Right ventricle myocardium superior (tissue), 1 donor: ENCODE results near the gene ZNF554. TPM values are rescaled to one million over a fixed set of nuclear protein-coding genes. Genes with fewer than 3 reads are reported as not detected.

Experiments
- ATAC-seq: fragments of 200-7000 bp; cut with Tn5 transposase; one replicate; pipeline ENCODE4 v1.9.1; 2020; ENCODE audit warnings: mild to moderate bottlenecking; ENCODE audit not compliant: poor library complexity
- DNase-seq: peaks from one replicate; pipeline ENCODE4 v3.0.0-alpha.2; 2020
- intact Hi-C: fragments of 100-400 bp; cut with DNase I; formaldehyde crosslinking; loops from one replicate; pipeline ENCODE4 v1.11.2; 2022
- long read RNA-seq: library from polyadenylated mRNA; unstranded; transcript quantifications from one replicate; pipeline ENCODE4 v2.0.0, GENCODE V29; 2021
- total RNA-seq: library from RNA; stranded (reverse); fragmentation: NEBNext Ultra II Directional; extraction: Animal tissue kit (Norgen Biotek cat#: 25700); gene quantifications from one replicate; pipeline ENCODE4 v1.2.1, GENCODE V29; 2021
- donor health status: DM: no; HTN: yes; CAD: no; lungs with severe emphysema.

ZNF554 gene
- total RNA-seq, result 4.3 TPM
- long read RNA-seq, transcript ZNF554-204 (6 exons, 1,148 nt), result major isoform, 7 of 19 reads
- long read RNA-seq, partial matches to known transcripts, result 0 of 19 reads
- long read RNA-seq, other reads (novel, unspliced or antisense), result 6 of 19 reads

DNA sequence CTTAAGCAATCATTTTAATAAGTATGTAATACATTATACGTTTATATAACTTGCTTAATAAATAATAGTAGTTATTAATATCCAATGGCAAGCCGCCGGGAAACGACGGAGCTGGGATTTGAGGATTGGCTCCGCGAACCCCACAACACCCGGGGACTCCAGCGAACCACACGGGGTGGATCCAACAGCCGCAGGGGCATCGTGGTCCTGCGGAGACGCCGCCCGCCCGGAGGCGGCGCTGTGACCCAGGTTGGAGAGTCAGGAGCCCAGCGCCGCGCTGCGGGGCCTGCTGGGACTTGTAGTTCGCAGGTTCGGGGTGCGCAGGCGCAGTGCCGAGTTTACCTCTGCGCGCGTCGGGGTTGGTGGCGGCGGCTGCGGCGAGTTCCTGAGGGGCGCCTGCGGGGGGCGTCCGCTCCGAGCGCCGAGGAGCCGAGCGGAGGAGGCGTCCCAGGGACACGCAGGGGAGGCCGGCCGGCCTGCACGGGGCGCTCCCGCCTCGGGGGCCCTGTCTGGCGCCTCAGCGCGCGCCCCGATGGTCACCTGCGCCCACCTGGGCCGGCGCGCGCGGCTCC is at the start of gene ZNF554:
TSS of gene ZNF554 (plus strand) at position 329 of the 572 bp plus-strand sequence. CDS start at position 533, 204 bp downstream.
- intact Hi-C loops, result no loop called here

DNA sequence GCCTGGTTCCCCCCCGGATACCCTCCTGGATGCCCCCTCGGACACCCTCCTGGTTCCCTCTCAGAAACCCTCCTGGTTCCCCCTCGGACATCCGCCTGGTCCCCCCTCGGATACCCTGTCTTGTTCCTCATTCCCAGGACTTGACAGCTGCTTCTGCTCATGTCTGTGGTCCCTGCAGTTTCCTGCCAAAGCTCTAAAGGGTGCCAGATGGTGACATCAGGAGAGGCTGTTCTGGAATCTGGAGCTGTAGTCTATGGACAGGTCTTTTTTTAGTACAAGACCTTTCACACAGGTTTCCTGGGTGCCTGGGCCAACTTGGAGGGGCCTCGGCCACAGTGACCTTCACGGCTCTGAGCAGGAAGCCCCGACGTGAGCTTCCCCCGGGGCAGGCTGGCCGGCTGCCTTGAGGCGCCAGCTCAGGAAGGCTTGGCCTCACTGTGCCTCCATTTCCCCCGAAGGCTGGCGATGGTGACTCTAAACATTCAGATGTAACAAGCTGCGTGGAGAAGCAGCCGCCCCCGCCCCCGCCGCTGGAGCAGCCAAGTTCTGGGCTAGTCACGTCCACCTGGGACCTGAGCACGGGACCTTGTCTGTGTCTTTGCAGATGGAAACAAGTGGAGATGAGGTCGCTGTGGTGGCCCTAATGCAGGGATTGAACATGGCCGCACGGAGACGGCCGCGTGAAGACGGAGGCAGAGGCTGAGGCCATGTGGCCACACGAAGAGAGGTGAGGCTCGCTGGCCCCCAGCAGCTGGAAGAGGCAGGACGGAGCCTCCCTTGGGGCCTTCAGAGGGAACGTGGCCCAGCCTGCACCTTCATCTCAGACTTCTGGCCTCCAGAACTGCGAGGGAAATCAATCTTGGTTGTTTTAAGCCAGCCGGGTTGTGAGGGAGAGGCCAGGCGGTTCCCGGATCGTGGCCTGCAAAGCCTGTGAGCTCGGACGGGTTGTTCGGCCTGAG is 49.3 kb upstream of the ZNF554 start:
- peak; percentile 80 for ATAC-seq
- peak; percentile 76 for DNase-seq
- intact Hi-C loops, result no loop called here

More for the DNA sequence above, at the start of gene ZNF554:
- peak; percentile 99 for DNase-seq
- peak; percentile 99 for ATAC-seq

- DNase-seq, result no peak
- peak; percentile 8 for ATAC-seq
- intact Hi-C loops, result no loop called here
Measured at GRCh38 chr19:2771786-2772674, 47.6 kb upstream of the ZNF554 start.

DNA sequence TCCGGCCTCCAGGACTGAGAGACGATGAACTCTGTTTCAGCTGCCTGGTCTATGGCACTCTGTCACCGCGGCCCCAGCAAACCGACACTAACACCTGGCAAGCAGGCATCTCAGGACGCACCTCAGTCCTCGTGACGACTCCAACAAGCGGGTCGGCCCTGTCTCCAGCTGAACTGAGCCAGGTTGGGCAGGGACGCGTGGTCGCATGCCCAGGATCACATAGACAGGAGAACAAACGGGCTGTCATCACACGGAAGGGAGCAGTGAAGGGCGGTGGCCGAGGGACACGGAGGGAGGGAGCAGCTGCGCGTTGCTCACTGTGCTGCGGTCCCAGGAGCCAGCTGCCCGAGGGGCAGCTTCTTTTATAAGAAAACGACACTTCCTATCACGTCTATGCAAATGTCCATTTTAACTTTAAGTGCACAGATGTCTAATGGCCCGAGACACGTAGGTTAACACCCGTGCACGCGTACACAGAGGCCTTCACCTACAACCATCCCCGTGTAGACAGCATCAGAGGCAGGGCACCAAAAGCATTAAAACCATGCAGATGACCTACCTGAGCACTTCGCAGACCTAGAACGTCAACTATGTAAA is 45.5 kb upstream of the ZNF554 start:
- intact Hi-C loops, result no loop called here
- DNase-seq (peak; percentile 79), ATAC-seq (peak; percentile 61)

GRCh38 chr19:2774953-2775555 is 44.6 kb upstream of the ZNF554 start:
- no peak for DNase-seq
- ATAC-seq, result no peak
- intact Hi-C loops, result no loop called here

DNA sequence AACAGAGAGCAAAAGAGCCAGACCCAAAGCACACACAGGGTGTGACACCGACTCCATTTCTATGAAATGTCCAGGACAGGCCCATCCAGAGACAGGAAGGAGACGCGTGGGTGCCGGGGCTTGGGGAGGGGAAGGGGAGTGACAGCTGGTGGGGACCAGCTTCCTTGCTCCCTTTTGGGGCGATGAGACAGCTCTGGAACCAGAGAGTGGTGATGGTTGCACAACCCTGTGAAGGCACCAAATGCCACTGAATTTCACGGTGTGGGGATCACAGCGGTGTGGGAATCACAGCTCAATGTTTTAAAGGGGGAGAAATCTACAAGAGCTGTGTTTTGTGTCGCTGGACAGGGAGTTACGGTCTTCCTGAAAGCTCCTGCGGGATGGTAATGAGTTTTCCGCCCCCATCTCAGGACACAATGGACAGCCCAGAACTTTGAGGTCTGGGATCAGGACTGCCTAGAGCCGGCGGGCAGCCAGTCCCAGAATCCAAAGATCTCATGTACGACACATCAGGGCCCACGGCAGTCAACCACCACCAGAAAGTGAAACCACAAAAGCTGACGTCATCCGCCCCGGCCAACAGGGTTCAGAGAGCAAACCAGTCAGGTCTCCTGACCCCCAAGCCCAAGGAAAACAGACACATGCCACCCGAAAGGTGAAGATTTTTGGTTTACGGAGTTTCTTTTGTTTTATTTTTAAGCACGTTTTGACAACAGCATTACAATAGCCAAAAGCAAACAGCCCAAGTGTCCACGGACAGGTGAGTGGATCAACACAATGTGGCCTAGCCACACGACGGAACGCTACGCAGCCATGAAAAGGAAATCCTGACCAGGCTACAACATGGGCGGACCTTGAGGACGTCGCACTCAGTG is 43.9 kb upstream of the ZNF554 start:
- DNase-seq (peak; percentile 82), ATAC-seq (peak; percentile 20)

GRCh38 chr19:2777952-2778683 is 41.5 kb upstream of the ZNF554 start:
- DNase-seq, result no peak
- intact Hi-C loops, result no loop called here
- ATAC-seq, result no peak

More for the DNA sequence above, 43.9 kb upstream of the ZNF554 start:
- intact Hi-C loops, result no loop called here

- DNase-seq (no peak), ATAC-seq (no peak)
Measured at GRCh38 chr19:2779121-2779740, 40.4 kb upstream of the ZNF554 start.

DNA sequence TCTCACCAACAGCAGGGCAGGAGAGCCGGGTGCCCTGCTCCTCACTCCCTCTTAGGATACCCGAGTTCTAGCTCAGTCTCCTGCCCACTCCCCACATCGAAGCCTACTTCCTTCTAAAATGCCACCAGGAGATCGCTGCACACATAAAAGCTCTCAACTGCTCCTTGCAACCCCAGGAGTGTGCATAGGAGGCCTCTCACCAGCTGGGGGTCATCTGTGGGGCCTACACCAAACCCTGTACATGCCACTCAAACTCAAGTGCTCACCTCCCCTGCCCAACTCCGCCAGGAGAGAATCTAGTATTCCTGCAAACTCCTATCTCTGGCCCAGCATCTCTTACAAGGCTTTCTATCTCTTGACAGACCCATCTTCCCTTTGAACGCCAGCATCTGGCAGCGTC is 39.4 kb upstream of the ZNF554 start:
- DNase-seq (no peak), ATAC-seq (no peak)
- intact Hi-C loops, result no loop called here

More at GRCh38 chr19:2779121-2779740, 40.4 kb upstream of the ZNF554 start:
- intact Hi-C loops, result no loop called here

- DNase-seq (no peak), ATAC-seq (no peak)
- intact Hi-C loops, result no loop called here
Measured at GRCh38 chr19:2782329-2782935, 37.2 kb upstream of the ZNF554 start.

GRCh38 chr19:2782936-2783780 is 36.5 kb upstream of the ZNF554 start, which contains the start of gene SGTA:
SGTA (minus strand) TSS chr19:2783273; CDS start chr19:2769068, 14,205 bp downstream.
- ATAC-seq, result peak; percentile 86
- DNase-seq, result peak; percentile 98
- intact Hi-C loops, result no loop called here

DNA sequence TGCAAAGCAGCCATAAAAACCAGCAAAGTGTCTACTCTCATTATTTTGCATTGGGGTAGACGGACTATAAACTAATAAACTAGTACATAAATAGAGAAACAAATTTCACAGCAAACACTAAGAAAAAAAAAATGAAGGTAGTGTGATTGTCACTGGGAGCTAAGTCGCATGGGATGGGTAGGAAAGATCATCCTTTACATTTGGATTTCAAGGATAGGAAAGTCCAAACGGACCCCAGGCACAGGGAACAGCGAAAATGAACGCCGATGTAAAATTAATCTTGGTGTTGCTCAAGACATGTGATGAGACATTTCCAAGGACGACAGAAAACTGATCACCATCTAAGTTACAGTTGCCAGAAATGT is 35.9 kb upstream of the ZNF554 start:
- DNase-seq (no peak), ATAC-seq (no peak)
- intact Hi-C loops, result no loop called here

GRCh38 chr19:2785244-2785997 is 34.2 kb upstream of the ZNF554 start, which contains the start of gene THOP1:
THOP1 (plus strand) TSS chr19:2785503; CDS start chr19:2785663, 160 bp downstream.
- ATAC-seq, result peak; percentile 92
- intact Hi-C loops, result no loop called here
- peak; percentile 99 for DNase-seq

GRCh38 chr19:2787115-2787514 is 32.6 kb upstream of the ZNF554 start:
- ATAC-seq (no peak), DNase-seq (no peak)
- intact Hi-C loops, result no loop called here
